Stimulated activated CD4-positive, alpha-beta T cell treated with anti-CD3 and anti-CD28 coated beads, Interleukin-12 subunit alpha, Interleukin-12 subunit beta, amount 100 ng/mL, for 4 hours (primary cell): ENCODE data around the gene ZFYVE28.
"Not testable (repeated sequence)": the region's sequence is repeated elsewhere in the genome, so short reads cannot be mapped to it uniquely, and the experiment has no call there.

Source experiments
- DNase-seq: peaks from one replicate; pipeline ENCODE4 v3.0.0-alpha.2; 2020

The ZFYVE28 gene

GRCh38 chr4:2283199-2283711, 135.2 kb downstream of the ZFYVE28 start:
- DNase-seq: no peak

DNA sequence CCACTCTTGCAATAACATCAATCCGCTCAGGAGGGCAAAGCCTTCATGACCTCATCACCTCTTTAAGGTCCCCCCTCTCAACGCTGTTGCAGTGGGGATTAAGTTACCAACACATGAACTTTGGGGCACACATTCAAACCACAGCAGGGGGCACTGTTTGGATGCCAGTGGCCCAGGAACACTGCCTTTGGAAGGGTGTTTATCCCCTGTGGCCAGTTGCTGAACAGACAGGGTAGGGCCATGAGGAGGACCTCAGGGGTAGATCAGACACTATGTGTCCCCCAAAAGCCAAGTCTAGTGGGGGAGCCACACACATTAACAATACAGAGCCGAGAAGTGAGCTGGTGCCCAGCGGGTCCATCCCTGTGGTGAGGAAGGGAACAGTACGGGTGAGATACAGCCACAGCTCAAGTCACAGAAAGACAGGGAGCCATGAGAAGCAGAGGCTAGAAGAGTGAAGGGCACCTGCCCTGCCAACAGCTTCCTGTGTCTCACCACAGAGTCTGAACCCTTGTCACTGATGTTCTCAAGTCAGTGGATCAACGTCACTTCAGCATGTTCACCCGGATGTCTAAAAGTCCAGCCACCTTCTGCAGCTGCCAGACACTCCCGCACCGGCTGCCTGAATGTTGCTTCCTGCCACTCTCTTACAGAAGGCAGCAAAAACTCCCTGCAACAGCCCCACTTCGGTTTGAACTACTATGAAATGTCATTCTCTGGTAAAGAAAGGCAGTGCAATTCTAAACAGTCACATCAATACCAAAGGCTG, 136.7 kb downstream of the ZFYVE28 start:
- peak; percentile 39 for DNase-seq

GRCh38 chr4:2280531-2281300, 137.7 kb downstream of the ZFYVE28 start:
- DNase-seq: no peak

DNA sequence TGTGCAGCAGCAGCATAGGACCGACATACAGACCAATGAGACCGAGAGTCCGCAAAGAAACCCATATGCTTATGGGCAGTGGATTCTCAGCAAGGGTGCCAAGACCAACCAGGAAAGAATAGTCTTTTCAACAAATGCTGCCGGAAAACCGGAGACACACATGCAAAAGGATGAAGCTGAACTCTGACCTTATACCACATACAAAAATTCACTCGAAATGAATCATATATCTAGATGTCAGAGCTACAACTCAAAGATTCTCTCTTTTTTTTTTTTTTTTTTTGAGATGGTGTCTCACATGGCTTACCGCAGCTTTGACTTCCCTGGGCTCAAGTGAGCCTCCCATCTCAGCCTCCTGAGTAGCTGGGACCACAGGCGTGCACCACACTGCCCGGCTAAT, 140.5 kb downstream of the ZFYVE28 start:
- DNase-seq: no peak

DNA sequence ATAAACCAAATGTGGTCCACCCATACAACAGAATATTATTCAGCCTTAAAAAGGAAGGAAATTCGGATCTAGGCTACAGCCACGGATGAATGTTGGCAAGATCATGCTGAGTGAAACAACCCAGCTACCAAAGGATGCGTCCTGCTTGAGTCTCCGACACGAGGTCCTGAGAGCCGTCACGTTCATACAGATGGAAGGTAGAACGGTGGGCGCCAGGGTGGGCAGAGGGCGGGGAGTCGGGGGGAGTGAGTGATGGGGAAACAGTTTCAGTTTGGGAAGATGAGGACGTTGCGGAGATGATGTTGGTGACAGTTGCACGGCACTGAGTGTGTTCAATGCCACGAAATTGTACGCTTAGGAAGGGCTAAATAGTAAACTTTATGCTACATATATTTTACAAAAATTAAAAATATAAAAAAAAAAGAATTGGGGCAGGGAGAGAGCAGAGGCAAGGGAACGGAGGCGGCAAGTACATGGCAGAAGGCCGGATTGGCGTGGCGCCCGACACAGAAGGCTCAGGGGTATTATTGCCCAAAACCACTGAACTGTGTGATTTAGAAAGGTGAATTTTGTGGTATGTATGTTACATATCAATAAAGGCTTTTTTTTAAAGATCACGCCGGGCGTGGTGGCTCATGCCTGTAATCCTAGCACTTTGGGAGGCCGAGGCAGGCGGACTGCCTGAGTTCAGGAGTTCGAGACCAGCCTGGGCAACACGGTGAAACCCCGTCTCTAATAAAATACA, 141.7 kb downstream of the ZFYVE28 start:
- DNase-seq: no peak

DNA sequence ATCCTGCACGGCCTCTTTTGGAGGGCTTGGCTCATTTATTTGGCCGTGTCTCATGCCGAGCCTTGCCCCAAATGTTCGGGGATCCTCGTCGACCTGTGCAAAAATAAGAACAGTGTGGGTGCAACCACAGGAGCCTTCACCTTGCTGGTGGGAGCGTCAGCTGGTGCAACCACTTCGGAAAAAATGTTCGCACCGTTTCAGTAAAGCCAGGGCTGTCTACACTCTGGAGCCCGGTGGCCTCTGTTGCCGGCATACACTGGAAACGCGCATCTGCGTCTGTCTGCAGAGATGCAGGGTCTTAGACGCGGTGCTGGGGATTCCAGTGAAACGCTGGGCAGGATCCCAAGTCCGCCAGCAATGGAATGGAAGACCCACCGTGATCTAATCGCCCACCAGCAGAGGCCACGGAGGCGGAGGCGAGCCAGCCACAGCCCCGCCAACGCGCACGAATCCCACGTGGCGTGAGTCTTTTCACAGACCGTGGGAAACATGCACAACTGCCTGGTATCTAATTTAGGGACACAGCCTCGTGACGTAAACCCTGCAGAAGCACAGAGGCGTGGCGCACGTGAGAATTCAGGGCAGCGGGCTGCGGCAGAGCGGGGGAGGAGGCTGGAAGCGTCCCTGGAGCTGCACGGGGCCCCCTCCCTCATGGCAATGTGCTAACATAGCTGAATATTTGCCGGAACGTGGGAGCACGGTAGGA, 142.7 kb downstream of the ZFYVE28 start:
- no peak for DNase-seq

GRCh38 chr4:2275044-2275397, 143.4 kb downstream of the ZFYVE28 start:
- DNase-seq: not testable (repeated sequence)

GRCh38 chr4:2274320-2275043, 144.0 kb downstream of the ZFYVE28 start:
- no peak for DNase-seq

DNA sequence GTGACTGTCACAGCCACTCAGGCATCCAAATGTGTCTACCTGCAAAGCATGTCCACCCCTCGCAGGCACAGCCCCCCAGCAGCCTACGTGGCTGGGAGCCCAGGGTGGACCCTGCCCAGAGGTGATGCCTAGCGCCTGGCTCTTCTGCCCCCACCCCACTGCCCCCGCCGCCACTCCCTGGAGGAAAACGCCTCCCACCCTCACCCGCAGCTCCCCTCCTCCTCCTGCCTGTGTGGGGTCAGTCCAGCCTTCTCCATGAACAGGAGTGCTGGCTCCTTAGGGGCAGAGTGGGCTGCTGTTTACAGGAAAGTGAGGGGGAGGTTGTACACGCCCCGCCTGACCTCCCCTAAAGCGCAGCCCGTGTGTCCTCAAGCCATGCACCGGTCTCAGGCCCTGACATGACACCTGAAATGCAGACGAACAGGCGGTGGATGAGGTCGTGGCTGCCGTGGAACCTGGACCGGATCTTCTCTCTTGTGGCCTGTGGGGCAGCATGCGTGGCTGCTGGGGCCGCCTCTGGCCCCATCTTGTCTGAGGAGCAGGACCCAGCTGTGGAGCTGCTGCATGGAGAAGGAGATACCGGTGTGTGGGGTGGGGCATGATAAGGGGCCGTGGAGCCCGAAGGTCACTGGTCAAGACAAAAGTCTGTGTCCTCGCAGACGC, 144.7 kb downstream of the ZFYVE28 start:
- no peak for DNase-seq

DNA sequence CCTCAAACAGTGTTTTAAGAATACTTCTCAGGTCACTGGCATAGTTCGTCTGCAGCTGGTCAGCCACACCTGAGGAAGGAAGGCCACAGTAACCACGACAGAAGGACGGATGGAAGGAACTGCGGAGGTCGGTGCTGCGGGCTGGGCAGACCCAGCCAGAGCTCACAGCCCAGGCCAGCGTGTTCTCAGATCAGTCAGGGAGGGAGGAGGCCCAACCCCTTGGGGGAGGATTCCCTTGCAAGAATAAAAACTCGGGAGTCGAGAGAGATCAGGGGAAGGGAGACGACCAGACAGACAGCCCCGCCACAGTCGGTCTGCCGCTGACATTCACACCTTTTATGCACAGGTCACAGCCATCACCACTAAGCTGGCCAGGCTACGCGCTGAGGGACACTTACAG, 145.2 kb downstream of the ZFYVE28 start:
- DNase-seq: no peak

DNA sequence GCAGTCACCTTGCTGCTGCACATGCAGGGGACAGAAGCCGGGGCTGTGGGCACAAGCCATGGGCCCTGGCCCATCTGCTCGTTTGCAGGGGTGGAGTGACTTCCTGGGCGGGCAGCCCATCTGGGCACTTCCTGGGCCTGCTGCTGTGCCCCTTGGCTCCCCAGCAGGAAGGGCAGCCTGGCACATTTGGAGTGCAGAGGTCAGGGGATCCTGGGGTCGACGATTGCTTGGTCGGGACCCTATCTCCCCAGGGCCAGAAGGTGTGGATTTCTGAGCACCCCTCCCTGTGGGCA, 145.7 kb downstream of the ZFYVE28 start:
- DNase-seq: no peak

- no peak for DNase-seq
These were observed 146.2 kb downstream of the ZFYVE28 start for GRCh38 chr4:2272026-2272827.

DNA sequence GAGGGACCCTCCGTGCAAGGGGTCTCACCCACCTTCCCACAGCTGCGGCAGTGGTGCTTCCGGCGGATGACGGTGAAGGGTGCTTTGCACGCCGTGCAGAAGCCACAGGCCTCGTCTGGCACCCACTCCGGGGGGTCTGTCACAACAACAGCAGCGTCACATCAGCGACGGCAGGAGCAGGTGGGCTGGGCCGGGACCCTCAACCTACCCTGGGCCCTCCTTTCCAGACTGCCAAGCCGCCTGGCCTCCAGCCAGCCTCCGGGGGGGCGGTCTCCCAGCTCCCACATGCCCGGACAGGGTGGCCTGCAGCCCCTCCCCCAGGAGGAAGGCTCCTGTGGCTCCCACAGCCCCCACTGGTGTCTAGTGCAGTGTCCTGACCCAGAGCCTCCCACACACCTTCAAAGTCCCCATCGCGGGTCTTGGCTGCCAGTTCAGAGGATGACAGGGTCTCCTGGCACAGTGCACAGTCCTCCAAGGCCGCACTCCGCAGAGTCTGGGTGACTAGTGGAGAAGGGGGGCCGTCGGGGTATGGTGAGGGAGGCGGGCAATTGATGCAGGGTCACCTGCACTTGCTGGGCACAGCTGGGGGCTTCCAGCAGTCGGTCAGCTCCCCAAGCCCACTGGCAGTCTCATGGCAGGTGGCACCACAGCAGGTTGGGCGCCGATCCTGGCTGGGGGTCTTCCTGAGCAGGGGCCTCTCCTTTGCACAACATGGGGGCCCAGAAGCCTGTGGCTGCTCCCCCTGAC, 147.0 kb downstream of the ZFYVE28 start:
- DNase-seq: no peak

DNA sequence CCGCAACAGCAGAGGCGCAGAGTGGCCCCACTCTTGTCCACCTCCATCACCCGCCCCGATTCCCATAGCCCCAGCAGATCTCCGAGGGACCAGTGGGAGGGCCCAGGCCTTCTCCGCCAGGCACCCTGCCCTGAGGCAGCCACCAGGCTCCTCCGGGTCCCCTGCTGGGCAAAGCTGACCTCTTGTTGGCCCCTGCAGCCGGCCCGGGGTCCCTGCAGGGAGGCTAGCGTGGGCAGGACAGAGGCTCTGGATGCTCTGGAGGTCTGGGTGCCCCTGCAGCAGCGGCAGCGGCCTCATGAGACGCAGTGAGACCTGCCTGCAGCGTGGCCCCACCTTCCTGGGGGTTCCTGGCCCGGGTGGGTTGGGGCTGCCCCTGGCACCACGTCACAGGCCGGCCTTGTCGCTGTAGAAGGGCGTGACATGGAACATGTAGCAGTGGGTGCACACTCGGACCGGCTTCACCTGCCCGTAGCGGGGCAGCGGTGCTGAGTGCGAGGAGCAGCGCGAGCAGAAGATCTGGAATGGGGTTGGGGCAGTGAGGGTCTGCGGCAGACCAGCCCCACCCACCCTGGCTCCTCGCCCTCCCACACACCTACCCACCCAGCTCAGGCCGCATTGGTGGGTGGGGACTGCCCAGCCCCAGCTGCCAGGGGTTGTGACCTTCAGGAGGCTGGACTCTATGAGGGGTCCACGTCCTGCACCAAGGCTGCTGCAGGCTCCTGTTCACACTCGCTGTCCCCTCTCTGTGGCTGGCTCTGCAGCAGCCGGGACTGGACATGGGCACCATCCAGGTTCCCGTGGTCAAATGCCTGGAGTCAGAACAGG, 147.9 kb downstream of the ZFYVE28 start:
- DNase-seq: no peak

- DNase-seq: no peak
These were observed 148.8 kb downstream of the ZFYVE28 start for GRCh38 chr4:2269618-2270163.

GRCh38 chr4:2269206-2269531, 149.3 kb downstream of the ZFYVE28 start:
- no peak for DNase-seq

GRCh38 chr4:2268357-2269205, 149.9 kb downstream of the ZFYVE28 start:
- DNase-seq: no peak

- DNase-seq: no peak
These were observed 150.6 kb downstream of the ZFYVE28 start for GRCh38 chr4:2267841-2268240.
